Globus pallidus (tissue), 1 donor: ENCODE results near the gene LINGO1.

ENCODE experiments used
- DNase-seq: peaks from one replicate; pipeline ENCODE4 v3.0.0-alpha.2; 2015; ENCODE audit warnings: low spot score

The LINGO1 gene

GRCh38 chr15:77632534-77633133, at the start of gene LINGO1:
Gene LINGO1, minus strand, starts transcription at chr15:77632912. Its CDS starts 597 bp downstream, at chr15:77632315.
- DNase-seq: peak; percentile 66

DNA sequence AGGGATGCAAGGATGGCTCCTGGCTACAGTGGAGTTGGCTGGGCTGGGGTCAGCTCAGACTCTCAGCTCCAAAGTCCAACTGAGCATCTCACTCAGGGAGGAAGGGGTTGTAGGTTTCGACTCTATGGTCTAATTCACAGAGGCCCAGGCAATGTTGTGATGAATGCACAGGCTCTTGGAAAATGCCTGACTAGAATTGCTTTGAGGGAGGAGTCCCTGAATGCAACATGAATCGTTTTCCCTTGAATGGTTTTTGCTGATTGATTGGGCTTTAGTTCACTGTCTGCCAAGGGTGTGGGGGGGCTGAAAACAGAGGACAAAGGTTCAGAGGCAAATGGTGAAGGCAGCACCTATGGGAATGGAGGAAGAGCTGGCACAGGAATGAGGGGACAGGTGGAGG, 48.6 kb upstream of the LINGO1 start:
- no peak for DNase-seq

- no peak for DNase-seq
Measured at GRCh38 chr15:77676569-77677375, 44.1 kb upstream of the LINGO1 start.

- no peak for DNase-seq
Measured at GRCh38 chr15:77675806-77676415, 43.2 kb upstream of the LINGO1 start.

DNA sequence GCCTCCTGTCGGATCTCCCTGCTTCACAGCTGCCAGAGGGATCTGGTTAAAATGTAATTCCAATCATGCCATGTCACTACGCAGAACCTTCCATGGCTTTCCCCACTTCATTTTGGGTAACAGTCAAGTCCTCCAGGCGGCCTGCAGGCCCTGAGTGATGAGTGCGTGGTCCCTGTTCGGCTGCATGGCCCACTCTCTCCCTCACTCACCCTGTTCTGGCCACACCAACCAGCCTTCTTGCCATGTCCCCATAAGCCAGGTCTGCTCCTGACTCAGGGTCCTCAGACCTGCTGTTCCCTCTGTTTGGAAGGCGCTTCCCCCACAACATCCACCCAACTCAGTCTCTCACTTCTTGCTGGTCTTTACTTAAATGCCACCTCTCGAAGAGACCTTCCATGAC, 41.6 kb upstream of the LINGO1 start:
- DNase-seq: no peak

GRCh38 chr15:77673866-77674265, 41.2 kb upstream of the LINGO1 start:
- DNase-seq: no peak

DNA sequence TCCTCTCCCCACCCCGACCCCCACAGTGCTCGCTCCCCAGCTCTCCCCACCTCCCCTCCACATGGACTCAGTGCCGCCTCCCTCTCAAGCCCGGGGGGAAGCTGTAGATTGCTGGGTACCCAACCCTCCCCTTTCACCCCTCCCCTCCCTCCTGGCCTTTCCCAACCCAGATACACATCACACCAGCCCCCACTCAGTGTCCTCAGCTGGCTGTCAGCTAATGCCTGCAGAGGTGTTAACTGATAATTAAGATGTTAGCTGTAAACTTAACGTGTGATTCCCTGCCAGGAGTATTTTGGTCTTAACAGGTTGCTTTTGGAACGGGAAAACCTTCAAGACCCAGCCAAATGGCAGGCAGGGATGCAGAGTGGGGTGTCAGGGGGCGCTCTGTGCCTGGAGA, 39.4 kb upstream of the LINGO1 start:
- DNase-seq: no peak

DNA sequence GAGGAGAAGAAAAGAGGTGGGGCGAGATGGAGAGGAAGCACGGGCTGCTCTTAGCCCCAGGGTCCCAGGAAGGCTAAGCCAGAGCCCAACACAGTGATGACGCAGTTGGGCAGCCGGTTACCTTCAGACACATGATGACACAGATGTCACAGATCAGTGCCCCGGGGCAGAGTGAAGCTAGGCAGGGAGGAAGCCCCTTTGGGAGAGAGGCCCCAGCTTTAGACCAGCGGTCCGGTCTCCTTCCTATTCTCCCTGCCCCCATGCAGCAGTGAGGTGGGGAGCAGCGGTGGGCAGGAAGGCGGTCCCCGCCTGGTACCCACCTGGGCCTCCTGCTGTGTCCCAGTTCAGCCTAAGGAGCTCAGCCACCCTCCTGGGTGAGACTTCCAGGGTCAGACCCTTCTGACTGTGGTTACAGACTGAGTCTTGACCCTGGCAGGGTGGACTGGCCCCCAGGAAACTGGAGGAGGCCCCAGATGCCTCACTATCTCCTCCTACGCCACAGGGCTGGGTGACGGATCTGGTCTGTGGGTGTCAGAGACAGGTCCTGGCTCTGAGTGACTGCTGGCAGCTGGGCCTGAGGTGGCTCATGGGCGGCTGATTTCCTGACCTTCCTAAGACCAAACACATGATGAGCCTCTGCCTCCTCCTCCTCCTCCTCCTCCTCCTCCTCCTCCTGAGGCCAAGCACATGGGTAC, 38.8 kb upstream of the LINGO1 start:
- DNase-seq: no peak

DNA sequence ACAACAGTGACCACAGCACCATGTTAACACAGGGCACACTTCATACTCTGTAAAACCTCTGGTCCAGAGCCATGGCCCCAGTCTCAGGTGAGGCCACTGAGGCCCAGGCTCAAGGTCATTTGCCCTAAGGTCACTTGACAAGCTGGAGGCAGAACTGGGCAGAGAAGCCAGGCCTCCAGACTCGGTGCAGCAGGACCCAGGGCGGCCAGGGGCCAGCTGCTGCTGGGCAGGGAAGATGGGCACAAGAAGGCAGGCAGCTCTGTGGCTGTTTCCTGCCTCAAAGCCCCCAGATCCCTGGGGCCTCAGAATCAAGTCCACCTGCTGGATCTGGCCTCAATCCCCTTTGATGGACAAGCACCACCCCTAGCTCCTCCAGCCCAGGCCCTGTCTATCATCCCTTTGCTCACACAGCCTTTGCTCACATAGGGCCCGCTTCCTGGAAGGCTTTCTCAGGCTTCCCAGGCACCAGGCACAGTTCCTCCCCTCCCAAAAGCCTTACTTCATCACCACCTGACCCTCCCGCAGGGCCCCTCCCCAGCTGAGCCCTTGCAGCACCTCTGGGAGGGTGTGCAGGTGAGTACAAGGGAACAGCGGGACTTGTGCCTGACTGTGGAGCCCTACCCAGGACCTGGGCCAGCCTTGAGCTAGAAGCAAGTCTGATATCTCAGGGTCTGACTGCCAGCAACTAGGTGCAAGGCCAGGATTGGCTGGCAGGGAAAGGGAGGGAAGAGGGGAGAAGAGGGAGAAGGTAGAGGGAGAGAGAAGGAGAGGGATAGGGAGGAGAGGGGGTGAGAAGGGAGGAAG, 38.0 kb upstream of the LINGO1 start:
- DNase-seq: no peak

DNA sequence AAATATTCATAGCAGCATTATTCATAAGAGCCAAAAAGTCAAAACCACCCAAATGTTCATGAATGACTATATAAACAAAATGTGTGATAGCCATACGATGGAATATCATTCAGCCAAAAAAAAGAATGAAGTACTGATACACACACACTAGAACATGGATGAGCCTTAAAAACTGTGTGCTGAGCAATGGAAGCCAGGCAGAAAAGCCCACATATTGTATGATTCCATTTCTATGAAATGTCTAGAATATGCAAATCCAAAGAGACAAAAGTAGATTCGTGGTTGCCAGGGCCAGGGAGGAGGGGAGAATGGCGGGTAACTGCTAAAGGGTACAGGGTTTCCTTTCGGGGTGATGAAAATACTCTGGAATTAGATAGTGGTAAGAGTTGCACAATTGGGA, 37.2 kb upstream of the LINGO1 start:
- no peak for DNase-seq

- no peak for DNase-seq
Measured at GRCh38 chr15:77667338-77668234, 34.9 kb upstream of the LINGO1 start.

DNA sequence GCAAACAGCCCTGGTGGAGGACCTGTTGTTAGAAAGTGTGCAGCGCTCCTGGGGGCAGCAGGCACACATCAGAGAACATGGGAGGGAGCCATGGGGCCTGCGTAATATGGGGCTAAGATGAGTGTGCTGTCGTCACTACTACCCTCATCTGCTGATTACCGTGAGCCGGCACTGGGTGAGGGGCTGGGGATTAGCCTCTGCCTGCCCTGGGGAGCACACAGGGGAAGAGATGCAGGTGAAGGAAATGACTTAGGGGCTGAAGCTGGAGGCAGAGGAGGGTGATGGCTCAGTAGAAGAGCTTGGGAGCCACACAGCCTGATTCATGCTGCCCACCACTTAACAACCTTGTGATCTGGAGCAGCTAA, 33.6 kb upstream of the LINGO1 start:
- no peak for DNase-seq

DNA sequence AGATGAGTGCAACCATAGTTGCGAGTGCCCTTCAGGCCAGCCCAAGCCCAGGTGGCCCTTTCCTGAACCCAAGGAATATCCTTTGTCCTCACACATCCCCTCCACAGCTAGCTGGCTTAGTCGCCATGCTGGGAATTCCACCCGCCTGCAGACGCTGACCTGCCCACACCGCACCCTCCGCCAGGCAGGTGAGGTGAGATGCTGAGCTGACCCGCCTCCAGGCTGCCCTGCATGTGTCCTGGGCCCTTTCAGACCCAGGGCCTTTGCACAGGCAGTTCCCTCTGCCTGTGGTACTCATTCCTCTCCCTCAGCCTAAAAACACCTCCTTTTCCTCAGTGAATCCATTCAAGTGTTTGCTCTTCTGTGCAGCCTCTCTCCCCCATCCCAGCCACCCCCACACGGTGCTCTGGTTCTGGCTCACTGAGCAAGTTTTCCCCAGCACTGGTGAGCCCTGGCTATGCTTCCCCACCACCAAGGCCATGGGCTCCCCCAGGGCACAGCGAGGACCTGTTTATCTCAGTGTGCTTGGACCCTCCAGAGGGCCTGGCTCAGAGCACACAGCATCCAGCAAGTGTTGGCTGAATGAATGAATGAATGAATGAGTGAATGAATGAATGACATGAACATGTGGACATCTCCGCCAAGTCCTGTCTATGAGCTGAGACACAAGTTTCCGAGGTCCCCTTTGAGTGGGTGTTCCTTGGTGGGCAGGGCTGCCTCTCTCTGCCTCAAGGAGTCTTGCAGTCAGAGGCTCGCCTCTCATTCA, 33.0 kb upstream of the LINGO1 start:
- no peak for DNase-seq

GRCh38 chr15:77664428-77664827, 31.7 kb upstream of the LINGO1 start:
- DNase-seq: no peak

DNA sequence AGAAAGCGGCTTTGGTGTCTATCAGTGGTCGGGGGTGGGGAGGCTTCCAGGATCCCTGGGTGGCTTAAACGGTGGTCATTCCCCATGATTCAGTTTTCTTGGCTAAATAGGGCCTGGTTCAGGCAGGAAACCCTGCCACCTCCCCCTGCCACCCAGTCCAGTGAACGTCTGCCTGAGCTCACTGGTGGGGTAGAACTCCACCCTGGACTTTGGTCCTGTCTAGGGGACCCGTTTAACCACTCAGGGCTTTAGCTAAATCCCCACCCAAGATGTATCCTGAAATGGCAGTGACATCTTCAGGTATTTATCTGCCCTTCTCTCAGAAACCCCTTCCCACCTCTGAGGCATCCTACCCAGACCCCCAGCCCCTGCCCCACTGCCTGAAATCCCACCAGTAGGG, 30.5 kb upstream of the LINGO1 start:
- DNase-seq: no peak

- peak; percentile 29 for DNase-seq
Measured at GRCh38 chr15:77659350-77660321, 26.9 kb upstream of the LINGO1 start.

DNA sequence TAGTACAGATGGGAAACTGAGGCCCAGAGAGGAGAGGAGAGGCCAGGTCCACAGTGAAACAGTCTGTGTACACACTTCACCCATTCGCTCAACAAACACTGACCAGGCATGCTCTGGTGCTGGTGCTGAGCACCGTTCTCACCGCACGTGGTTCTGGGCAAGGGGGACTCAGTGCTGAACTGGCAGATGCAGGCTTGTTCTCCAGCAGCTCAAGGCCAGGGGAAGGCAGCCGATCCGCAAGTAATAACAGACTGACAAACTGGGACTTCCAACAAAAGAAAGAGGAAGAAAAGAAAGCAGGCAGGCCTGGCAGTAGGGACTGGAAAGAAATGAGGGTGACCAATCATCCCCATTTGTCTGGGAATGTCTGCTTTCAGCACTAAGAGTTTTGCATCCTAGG, 25.6 kb upstream of the LINGO1 start:
- no peak for DNase-seq

DNA sequence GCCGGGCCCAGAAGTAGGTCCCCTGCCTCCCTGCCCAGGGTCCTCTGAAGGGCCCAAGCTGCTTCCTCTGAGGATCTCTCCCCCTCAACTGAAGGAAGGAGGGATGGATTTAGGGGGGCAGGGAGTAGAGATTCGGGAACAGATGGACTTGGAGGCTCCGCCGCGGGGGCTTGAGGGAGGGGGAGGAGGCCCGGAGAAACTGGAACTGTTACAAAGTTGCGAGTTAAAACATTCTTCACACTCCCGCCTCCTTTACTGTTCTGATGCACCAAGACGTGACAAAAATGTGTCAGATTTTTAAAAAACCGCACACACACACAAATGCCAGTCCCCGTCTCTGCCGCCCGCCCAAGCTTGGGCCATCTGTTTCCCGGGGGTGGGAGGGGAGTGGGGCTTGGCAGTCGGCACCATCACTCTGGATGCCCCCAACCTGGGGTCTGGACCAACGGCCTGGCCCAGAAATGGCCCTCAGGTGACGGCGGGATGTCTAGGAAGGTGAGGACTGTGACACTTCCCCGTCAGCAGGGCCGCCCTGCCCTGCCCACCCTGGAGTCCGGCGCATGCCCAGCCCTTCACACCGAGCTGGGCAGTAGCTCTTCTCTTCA, 25.0 kb upstream of the LINGO1 start:
- DNase-seq: no peak

DNA sequence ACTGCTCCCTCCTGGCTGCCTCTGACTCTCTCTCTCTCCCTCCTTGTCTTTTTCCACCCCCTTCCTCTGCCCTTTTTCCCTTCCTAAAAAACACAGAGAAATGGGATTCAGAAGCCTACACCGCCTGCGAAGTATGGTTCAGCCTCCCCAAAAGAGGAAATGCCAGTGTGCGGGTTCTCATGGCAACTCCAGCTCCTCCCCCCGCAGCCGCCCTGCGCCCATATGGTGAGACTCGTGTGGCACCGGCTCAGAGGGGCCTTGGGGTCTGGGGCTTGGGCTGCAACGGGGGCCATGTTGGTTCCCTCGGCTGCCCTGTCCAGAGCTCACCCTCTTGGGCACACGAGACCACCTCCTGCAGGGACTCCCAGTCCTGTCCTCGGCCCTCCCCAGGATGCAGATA, 23.6 kb upstream of the LINGO1 start:
- DNase-seq: no peak
